Measurements from ENCODE around the gene RPL22L1.
"Not testable (repeated sequence)": the region's sequence is repeated elsewhere in the genome, so short reads cannot be mapped to it uniquely, and the experiment has no call there.

Gene RPL22L1

GRCh38 chr3:170869645-170870593 lies at the start of gene RPL22L1:
RPL22L1 (minus strand) TSS chr3:170870195; CDS start chr3:170870167, 28 bp downstream.
- DNase-seq, result no peak

GRCh38 chr3:170918715-170919114 lies 48.7 kb upstream of the RPL22L1 start:
- DNase-seq, result no peak

GRCh38 chr3:170914690-170915089 lies 44.7 kb upstream of the RPL22L1 start:
- DNase-seq, result no peak

- no peak for DNase-seq
These were observed 44.2 kb upstream of the RPL22L1 start for GRCh38 chr3:170914212-170914611.

- DNase-seq, result no peak
These were observed 41.1 kb upstream of the RPL22L1 start for GRCh38 chr3:170911051-170911450.

- no peak for DNase-seq
These were observed 40.5 kb upstream of the RPL22L1 start for GRCh38 chr3:170910542-170910941.

- DNase-seq, result no peak
These were observed 39.3 kb upstream of the RPL22L1 start for GRCh38 chr3:170909129-170909903.

- DNase-seq, result peak; percentile 97
These were observed 38.5 kb upstream of the RPL22L1 start, which contains the start of gene EIF5A2 for GRCh38 chr3:170908235-170909116. EIF5A2 (minus strand) TSS chr3:170908637; CDS start chr3:170907806, 831 bp downstream.

GRCh38 chr3:170907637-170908234 lies 37.7 kb upstream of the RPL22L1 start:
- no peak for DNase-seq

- no peak for DNase-seq
These were observed 35.9 kb upstream of the RPL22L1 start for GRCh38 chr3:170905862-170906261.

GRCh38 chr3:170903123-170903522 lies 33.1 kb upstream of the RPL22L1 start:
- DNase-seq, result no peak

- no peak for DNase-seq
These were observed 29.5 kb upstream of the RPL22L1 start for GRCh38 chr3:170899455-170899854.

GRCh38 chr3:170897978-170898377 lies 28.0 kb upstream of the RPL22L1 start:
- no peak for DNase-seq

- DNase-seq, result not testable (repeated sequence)
These were observed 27.2 kb upstream of the RPL22L1 start for GRCh38 chr3:170897199-170897598.

- no peak for DNase-seq
These were observed 26.8 kb upstream of the RPL22L1 start for GRCh38 chr3:170896781-170897180.

- not testable (repeated sequence) for DNase-seq
These were observed 26.3 kb upstream of the RPL22L1 start for GRCh38 chr3:170896333-170896732.

- DNase-seq, result no peak
These were observed 23.9 kb upstream of the RPL22L1 start for GRCh38 chr3:170893895-170894294.

GRCh38 chr3:170889630-170890029 lies 19.6 kb upstream of the RPL22L1 start:
- DNase-seq, result no peak

- no peak for DNase-seq
These were observed 19.1 kb upstream of the RPL22L1 start for GRCh38 chr3:170889132-170889531.

- not testable (repeated sequence) for DNase-seq
These were observed 14.3 kb upstream of the RPL22L1 start for GRCh38 chr3:170884109-170884930.

GRCh38 chr3:170878688-170879087 lies 8.7 kb upstream of the RPL22L1 start:
- not testable (repeated sequence) for DNase-seq
